K562 (cell line): ENCODE data around the gene SEC61G.

Experiments used
- STAT5B ChIP-seq: fragments of 250-450 bp; sonication (Bioruptor Pico); IDR thresholded peaks from 2 replicates; pipeline ENCODE4 v1.8.0; 2021; ENCODE audit warnings: mild to moderate bottlenecking, inconsistent platforms
- TF ChIP-seq, protein P1 (sequence below): fragments of 450-650 bp; IDR thresholded peaks from 2 replicates; pipeline ENCODE4 v1.7.0; 2016; ENCODE audit warnings: borderline replicate concordance

DNA sequence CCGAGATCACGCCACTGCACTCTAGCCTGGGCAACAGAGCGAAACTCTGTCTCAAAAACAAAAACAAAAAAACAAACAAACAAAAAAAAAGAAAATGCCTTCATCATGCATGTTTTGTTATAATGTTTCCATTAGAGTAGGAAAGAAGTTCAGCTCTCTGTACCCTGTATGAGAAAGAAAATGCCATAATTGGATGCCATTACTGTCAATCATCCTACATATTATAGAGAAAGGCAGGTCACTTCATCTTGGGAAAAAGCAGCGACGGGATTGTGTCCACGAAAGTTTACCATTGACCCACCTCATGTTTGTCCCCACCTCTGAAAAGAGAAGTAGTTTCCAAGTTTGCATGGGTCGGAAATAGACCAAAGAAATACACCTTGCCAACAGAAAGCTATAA, 33.8 kb downstream of the SEC61G start:
- TF ChIP-seq, protein P1, sequence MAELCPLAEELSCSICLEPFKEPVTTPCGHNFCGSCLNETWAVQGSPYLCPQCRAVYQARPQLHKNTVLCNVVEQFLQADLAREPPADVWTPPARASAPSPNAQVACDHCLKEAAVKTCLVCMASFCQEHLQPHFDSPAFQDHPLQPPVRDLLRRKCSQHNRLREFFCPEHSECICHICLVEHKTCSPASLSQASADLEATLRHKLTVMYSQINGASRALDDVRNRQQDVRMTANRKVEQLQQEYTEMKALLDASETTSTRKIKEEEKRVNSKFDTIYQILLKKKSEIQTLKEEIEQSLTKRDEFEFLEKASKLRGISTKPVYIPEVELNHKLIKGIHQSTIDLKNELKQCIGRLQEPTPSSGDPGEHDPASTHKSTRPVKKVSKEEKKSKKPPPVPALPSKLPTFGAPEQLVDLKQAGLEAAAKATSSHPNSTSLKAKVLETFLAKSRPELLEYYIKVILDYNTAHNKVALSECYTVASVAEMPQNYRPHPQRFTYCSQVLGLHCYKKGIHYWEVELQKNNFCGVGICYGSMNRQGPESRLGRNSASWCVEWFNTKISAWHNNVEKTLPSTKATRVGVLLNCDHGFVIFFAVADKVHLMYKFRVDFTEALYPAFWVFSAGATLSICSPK: no peak
- TF ChIP-seq STAT5B: no peak
